Stimulated activated CD4-positive, alpha-beta T cell treated with anti-CD3 and anti-CD28 coated beads, Interleukin-4, amount 100 ng/mL, for 4 hours (primary cell): ENCODE results near the gene UBA6.
"Not testable (repeated sequence)": the region's sequence is repeated elsewhere in the genome, so short reads cannot be mapped to it uniquely, and the experiment has no call there.

Source experiments
- DNase-seq, 2 experiments: peaks; one replicate each; pipeline ENCODE4 v3.0.0-alpha.2; 2020

Gene UBA6

DNA sequence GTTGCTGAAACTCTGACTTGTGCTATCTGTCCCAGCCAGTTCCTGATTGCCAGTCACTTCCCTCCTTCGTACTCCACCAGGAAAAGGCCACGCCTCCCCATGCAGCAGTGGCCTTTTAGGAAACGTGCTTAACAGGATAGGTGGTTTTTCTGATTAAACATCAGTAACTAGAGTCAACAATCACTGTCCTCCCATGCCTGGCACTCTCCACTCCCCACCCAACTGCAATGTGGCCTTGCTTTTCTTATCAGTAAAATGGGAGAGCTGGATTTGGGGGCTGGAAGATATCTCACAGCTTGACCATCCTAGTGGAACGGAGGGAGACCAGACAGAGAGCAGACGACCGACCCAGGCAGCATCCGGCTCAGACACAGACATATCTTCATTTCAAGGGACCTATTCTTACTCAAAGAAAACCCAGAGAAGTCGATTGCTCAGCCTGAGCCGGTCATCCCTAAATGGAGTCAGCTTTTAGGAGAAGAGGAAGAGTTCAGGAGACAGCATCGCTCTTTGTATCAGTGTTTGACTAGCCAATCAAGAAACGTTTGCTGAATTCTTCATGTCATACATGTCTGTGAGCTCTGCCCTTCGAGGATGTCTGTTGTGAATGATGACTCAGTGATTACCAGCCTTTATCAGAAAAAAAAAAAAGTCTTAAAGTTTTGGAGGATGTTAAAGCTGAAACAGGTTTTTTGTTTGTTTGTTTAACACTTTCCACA is 12.7 kb upstream of the UBA6 start:
- DNase-seq = no peak

DNA sequence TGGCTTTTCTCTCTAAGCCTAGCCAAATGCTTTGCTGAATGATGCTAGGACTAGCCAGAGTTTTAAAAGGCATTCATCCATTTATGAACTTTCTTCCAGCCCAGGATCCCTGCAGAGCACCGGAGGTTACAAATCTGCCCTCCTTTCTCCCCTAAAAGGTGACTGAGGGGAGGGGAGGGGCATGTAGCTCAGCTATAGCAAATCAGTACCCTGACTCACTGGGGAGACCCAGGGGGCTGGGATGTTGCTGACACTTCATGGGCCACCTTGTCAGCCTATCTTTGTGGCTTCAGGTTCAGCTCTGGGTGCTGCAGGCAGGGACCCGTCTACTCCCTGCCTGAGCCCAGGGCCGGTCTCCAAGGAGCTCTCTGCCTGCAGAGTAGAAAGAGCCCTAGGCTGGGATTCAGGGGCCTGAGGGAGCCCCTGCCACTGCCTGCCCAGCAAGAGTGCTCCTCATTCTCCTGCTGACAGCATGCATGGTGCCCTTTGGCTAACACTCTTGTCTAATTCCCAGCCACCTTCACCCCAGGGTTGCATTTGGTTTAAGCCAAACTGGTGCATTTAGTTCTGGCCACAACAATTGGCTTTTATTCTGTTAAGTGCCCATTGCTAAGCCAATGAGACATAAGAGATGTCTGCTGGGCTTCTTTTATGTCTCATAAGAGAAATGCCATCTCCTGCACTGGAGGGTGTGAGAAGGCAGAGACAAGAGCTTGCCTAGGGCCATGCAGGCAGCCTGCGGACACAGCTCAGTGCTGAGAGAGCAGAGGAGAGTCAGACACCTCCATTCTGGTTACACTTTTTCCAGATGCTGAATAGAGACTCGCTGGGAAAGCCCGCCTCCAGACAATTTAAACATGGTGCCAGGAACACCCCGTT is 11.9 kb upstream of the UBA6 start:
- DNase-seq = no peak

DNA sequence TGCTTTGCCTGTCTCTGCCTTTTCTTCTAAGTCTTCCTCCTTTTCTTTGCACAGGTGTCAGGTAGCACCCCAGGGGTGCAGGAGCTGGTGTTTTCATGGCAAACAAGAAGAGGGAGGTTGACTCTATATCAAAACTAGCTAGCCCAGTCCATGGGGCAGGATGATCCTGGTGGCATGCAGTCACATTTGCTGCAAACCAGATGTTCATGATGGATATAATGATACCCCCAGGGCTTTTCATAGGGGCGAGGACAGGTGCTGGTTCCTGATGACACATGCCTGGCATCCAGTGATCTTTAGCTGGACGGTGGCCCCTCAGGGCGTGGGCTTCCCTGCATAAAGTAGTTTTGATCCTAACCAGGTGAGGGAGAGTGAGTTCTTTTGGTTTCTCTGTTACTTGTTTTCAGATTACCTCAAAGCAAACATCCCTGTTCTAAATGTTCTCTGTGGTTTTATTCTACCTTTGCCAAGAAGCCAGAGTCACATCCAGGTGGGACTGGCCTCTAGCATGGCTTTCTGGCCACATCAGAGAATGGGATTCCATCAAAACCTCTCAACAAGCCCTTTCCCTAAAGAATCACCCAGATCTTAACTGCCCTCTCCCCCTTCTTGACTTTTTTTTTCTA is 11.2 kb upstream of the UBA6 start:
- no peak for DNase-seq

DNA sequence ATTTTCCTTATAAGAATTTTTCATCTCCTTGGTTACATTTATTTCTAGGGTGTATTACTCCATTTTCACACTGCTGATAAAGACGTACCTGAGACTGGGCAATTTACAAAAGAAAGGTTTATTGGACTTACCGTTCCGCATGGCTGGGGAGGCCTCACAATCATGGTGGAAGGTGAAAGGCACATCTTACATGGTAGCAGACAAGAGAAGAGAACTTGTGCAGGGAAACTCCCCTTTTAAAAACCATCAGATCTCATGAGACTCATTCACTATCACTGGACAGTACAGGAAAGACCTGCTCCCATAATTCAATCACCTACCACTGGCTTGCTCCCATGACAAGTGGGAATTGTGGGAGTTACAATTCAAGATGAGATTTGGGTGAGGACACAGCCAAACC is 5.7 kb upstream of the UBA6 start:
- DNase-seq = not testable (repeated sequence)

DNA sequence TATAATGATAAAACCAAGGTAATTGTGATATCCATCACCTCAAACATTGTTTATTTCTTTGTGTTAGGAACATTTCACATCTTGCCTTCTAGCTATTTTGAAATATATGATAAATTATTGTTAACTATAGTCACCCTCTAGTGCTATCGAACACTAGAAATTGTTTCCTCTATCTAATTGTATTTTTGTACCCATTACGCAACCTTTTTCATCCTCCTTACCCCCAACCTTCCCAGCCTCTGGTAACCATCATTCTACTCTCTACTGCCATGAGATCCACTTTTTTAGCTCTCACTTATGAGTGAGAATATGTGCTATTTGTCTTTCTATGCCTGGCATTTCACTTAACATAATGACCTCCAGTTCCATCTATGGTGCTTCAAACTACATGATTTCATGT is 3.9 kb upstream of the UBA6 start:
- DNase-seq = no peak

DNA sequence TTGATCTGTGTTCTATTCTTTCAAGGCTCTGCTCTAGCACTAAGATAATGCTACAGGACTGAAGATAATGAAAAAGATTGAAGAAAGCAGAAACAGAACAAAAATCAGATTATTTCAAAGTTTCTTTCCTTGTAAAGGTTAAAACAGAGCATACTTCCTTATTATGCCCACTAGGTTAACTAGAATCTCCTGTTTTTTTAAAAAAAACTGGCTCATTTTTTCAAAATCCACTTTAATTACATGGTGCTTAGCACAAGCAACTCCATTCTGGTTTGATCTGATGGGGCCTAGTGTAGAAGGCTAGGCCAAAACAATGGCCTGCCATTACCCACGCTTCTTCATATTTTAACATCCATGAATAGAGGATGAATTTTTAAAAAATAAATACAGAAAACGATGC is 1.2 kb upstream of the UBA6 start:
- DNase-seq = no peak

DNA sequence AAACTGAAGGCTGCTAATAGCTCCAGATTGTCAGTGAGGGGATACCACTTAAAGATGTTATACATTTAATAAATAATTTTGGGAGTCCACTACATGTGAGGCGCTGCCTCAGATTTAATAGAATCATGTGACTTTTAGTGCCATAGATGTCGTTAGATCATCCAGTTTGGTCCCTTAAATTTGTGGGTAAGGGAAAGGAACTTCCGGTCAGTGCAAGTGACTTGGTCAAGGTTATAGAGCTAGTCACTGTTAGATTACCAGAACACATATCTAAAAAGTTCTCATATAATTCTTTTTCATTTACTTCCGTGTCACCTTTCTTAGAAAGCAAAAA is 529 bp upstream of the UBA6 start:
- DNase-seq = no peak

DNA sequence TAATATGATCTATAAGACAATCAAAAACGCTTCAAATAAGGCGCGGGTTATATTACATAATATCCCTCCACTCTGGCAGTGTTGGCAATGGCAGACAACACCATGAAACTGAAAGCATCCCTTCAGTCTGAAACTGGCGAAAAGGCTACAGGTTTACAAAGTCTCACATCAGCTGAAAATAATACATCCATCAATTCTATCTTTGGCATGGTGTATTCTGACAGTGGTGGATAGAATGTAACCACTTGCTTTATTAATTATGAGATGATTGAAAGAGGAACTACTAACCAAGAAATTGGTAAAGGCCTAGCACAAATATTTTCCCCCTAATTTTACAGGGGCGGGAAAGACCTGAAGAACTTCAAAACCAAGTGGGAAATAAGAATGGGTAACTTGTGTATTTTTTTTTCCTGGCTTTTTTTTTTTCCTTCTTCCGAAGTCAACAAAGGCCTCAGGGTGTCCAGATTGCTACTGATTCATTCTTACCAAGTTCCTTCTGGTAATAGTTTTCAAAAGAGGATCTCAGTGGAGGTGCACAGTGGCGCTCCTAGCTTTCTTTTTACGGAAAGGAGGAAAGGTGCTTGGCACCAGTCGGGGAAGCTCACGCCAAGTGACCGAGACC is 728 bp downstream of the UBA6 start:
- no peak for DNase-seq

DNA sequence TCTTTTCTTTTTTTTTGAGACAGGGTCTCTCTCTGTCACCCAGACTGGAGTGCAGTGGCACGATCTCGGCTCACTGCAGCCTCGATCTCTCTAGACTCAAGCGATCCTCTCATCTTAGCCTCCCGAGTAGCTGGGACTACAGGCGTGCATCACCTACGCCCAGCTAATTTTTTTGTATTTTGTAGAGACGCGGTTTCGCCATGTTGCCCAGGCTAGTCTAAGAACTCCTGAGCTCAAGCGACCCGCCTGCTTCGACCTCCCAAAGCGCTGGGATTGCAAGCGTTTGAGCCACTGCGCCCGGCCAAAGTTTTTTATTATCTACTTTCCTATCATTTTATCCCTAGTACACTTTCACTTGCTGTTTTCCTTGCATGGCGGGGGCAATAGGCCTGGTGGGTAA is 1.4 kb downstream of the UBA6 start:
- DNase-seq = no peak

DNA sequence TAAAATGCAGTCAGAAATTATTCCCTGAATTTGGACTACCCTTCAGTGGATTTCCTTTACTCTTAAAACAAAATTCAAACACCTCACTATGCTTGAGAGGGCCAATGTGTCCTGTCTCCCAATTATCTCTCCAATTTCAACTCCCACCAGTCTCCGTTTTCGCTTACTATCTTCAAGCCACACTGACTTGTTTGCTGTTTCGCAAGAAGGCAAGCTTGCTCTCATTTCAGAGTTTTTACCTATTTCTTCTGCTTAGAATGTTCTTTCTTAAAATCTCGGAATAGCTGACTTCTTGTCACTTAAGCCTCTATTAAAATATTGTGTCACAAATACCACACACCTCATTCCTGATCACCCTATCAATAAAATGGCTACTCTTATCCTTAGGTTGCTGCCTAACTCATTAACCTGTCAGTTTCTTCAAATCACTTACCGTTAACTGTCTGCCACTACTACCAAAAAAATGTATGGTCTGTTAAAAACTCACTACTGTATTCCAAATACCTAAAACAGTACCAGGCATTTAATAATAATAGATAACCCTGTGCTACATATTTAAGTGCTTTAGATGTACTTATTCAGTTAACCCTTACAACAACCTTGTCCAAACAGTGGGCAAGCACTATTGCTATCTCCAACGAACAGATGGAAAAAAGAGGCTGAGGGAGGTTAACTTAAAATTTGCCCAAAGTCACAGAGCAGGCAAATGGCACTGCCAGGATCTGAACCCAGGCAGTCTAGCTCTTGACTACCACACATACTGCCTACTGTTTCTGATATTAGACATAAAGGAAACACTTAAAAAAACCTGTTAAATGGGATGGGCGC is 2.9 kb downstream of the UBA6 start:
- DNase-seq = no peak

DNA sequence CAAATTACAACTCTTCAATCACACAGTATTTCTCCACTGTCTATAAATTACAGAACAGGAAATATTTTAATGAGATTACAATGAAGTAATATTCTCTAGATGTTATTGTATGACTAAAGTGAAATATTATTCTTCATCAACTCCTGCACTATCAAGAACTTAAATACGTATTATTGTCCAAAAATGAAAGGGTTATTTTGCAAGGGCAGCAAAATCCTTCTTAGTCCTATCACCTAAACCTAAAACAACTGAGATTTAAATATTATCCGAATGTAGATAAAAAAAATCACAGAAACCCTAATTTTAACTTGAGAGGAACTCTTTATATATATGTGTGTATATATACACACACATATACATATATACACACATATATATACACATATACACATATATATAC is 4.9 kb downstream of the UBA6 start:
- DNase-seq = no peak

DNA sequence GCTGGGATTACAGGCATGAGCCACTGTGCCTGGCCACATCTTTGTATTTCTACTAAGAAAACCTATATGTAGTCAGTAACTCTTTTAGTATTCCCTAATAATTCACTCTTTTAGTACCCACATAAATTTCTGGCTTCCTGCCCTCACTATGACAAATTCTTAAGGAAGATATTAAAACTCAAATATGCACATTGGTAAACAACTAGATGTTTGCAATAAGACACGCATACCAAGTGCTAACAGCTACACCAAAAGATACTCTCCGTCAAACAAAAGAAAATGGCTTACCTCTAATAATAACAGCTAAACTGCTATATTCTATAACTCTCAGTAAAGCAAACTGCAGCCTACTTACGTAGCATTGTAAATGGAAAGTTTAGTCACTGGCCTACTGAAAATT is 6.3 kb downstream of the UBA6 start:
- DNase-seq = no peak

DNA sequence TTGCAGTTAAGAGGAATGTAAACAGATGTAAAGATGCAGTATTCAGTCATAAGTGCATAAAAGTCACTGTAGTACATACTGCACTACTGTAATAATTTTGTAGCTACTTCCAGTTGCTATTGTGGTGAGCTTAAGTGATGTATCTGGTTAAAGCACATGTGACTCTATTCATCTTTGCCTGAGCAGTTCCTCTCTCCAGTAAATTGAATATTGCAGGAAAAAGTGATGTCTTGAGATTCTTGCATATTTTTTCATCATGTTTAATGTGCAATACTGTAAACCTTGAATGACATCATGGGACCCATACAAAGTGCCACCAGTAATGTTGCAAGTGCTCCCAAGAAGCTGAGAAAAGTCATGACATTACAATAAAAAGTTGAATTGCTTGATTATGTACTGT is 9.6 kb downstream of the UBA6 start:
- DNase-seq = no peak

DNA sequence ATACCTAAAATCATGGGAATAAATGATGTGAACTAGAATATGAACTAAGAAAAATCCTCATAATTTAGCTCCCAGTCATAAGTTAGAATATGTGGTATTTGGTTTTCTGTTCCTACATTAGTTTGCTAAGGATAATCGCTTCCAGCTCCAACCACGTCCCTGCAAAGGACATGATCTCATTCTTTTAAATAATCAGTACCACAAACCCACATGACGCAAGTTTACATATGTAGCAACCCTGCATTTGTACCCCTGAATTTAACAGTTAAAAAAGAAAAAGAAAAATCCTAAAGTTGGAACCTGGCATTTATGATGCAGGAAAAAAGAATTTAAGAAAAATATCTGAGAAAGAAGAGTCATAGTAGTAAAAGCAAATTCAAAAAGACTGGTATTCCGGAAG is 13.3 kb downstream of the UBA6 start:
- DNase-seq = no peak

DNA sequence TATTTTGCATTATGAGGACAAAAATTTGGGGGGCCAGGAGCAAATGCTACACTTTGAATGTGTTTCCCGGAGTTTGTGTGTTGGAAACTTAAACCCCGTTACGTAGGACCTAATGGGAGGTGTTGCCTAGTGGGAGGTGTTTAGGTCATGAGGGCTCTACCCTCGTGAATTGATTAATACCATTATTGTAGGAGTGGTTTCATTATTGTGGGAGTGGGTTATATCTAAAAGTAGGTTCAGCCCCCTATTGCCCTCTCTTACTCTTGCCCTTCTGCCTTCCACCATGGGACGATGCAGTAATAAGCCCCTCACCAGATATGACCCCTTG is 15.5 kb downstream of the UBA6 start:
- no peak for DNase-seq

DNA sequence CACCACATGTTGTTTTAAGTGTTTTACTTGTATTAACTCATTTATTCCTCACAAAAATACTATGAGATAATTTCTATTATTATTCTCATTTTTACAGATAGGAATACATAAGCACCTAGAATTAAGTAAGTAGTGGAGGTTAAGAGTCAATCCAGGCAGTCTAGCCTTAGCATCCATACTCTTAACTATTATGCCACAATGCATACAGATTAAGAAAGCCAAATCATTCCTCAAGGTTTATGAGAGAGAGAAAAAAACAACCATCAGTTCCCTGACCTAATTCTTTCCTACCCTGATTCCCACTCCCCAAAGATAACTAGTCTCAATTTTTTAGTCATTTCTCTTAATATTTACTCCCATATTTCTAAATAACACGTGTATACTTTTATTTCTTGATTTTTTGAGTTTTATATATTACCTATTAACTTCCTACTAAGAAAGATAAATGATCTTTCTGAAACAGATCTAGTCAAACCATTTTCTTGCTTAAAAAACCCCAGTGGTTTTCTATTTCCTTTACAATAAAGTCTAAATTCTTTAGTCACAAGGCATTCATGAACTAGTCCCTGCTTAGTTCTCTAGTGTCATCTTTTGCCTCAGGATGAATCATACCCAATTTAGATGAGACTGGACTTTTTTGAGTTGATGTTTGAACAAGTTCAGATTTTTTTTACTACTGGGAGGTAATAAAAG is 16.0 kb downstream of the UBA6 start:
- no peak for DNase-seq

DNA sequence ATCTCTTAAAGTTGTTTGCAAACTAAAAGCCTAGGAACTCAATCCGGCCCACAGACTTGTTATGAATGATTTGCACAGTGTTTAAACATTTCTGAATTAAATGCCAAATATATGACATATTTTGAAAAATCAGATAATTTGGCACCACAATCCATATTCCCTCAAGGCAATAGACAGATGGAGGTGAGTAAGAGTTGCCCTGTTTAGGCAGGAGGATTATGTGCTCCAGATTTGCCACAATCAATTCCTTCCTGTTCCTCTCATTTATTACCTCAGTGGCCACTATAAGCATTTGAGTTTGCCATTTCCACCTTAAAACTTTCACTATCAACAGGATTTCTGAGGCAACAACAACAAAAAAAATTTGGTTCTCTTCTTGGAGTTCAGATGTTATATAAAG is 18.7 kb downstream of the UBA6 start:
- no peak for DNase-seq

DNA sequence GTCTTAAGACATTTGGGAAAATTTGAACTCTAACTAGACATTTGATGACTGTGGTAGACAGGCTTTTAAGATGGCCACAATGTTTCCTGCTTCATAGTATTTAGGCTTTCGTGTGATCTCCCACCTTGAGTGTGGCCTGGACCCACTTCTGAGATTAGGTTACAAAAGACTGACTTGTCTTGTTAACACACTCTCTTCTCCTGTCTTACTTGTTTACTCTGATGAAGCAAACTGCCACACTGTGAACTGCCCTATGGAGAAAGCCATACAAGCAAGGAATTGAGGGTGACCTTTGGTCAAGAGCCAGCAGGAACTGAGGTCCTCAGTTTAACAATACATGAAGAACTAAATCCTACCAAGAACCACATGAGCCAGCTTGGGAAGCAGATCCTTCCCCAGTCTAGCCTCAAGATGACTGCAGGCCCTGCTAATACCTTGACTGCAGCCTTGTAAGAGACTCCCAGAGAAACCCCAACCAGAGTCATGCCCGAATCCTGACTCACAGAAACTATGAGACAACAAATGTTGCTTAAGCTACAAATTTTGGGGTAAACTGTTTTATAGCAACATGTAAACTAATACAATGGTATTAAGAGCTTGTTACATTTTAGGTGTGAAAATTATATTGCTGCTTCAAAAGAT is 20.3 kb downstream of the UBA6 start:
- DNase-seq = no peak

DNA sequence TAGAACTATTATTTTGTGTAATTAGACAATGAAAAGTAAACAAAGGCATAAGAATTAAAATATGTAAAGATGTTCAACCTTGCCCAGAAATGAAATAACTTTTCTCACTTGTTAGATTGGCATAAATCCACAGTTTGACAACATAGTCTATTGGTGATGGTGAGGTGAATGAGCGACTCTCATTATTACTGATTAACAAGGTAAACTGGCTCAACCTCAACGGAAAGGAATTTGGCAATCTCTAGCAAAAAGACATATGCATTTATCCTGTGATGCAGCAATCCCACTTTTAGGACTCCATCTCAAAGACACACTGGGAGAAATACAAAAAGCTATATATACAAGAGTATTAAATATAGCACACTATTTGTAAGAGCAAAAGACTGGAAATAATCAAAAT is 22.3 kb downstream of the UBA6 start:
- no peak for DNase-seq

DNA sequence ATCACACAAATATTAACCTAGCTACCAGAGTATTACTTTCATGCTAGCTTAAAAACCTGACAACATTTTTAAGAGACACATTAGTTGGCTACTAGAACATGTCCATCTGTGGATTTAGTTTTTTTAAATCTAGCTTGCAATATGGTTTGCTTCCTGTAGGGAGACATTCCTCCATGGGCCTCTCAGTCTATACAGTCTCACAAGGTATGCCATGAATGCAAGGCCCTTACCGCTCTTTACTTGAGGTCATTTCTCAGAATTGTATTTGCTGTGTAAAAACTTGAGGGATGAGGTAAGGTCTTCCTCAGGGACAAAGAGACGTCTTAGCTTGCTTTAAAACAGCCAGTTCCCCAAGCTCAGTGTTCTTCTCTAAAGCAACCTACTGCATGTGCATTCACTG is 26.9 kb downstream of the UBA6 start:
- DNase-seq = no peak

DNA sequence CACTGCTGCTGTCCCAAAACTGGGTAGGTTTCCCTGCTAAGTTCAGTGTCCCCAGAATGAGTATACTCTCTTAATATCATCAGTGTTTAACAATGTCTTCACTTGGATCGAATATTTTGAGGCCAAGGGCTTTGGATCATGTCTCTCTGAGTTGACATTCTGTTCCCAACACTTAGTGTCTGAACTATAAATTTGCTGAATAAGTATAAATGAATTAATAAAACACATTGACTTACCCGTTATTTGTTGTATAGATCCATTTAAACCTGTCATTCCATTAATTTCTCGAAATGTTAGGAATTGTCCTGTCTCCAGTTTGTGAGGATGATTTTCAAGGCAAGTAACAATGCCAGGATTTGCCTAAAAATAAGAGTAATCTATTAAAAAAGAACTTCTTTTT is 32.6 kb downstream of the UBA6 start:
- DNase-seq = no peak

DNA sequence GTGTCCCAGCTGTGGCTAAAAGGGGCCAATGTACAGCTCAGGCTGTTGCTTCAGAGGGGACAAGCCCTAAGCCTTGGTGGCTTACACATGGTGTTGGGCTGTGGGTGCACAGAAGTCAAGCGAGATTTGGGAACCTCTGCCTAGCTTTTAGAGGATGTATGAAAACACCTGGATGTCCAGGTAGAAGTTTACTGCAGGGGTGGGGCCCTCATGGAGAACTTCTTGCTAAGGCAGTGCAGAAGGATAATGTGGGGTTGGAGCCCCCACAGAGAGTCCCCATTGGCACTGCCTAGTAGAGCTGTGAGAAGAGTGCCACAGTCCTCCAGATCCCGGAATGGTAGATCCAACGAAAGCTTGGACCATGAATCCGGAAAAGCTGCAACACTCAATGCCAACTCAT is 40.5 kb downstream of the UBA6 start:
- no peak for DNase-seq
